Mononuclear cell (primary cell): Measurements from ENCODE around the gene STK38L. TPM values are rescaled to one million over a fixed set of nuclear protein-coding genes. Genes with fewer than 3 reads are reported as not detected.

ENCODE experiments used
- H3K27me3 ChIP-seq: 2 replicates; pipeline ENCODE4 v1.6.0; 2011; ENCODE audit warnings: low read length, control low read depth; ENCODE audit not compliant: insufficient read depth
- H3K4me1 ChIP-seq: 2 replicates; pipeline ENCODE4 v1.5.1; 2011; ENCODE audit warnings: mild to moderate bottlenecking, low read length, control low read depth; ENCODE audit not compliant: insufficient read depth
- H3K4me3 ChIP-seq: 2 replicates; pipeline ENCODE4 v1.5.1; 2011; ENCODE audit warnings: mild to moderate bottlenecking, low read length, moderate library complexity
- H3K9me3 ChIP-seq: 2 replicates; pipeline ENCODE4 v1.5.1; 2011; ENCODE audit warnings: low read depth, mild to moderate bottlenecking, control low read depth, low read length
- total RNA-seq: library from RNA; depleted of rRNA; stranded (reverse); fragments of >200 nt; gene quantifications from one replicate; pipeline ENCODE4 v1.2.3, GENCODE V29; 2012

The STK38L gene
- total RNA-seq, 1 donor = 23.9 TPM

- H3K4me3 ChIP-seq = no peak overlapping the region
- H3K27me3 ChIP-seq = no peaks in the 10 kb centered on the region
- H3K4me1 ChIP-seq = peaks cover 46% of the 10 kb centered on the region
- H3K9me3 ChIP-seq = no peaks in the 10 kb centered on the region
These were observed 2.7 kb downstream of the STK38L start for GRCh38 chr12:27246774-27247173.

GRCh38 chr12:27252934-27253333, 8.8 kb downstream of the STK38L start:
- no peaks in the 10 kb centered on the region for H3K9me3 ChIP-seq
- peaks cover 23% of the 10 kb centered on the region for H3K4me1 ChIP-seq
- H3K4me3 ChIP-seq = no peak overlapping the region
- no peaks in the 10 kb centered on the region for H3K27me3 ChIP-seq

GRCh38 chr12:27253347-27253746, 9.3 kb downstream of the STK38L start:
- no peak overlapping the region for H3K4me3 ChIP-seq
- no peaks in the 10 kb centered on the region for H3K27me3 ChIP-seq
- H3K9me3 ChIP-seq = no peaks in the 10 kb centered on the region
- peaks cover 23% of the 10 kb centered on the region for H3K4me1 ChIP-seq

- H3K9me3 ChIP-seq = no peaks in the 10 kb centered on the region
- H3K27me3 ChIP-seq = no peaks in the 10 kb centered on the region
- H3K4me1 ChIP-seq = peaks cover 24% of the 10 kb centered on the region
- H3K4me3 ChIP-seq = no peak overlapping the region
These were observed 11.7 kb downstream of the STK38L start for GRCh38 chr12:27255806-27256205.

- H3K4me1 ChIP-seq = peaks cover 27% of the 10 kb centered on the region
- H3K9me3 ChIP-seq = no peaks in the 10 kb centered on the region
- no peak overlapping the region for H3K4me3 ChIP-seq
- no peaks in the 10 kb centered on the region for H3K27me3 ChIP-seq
These were observed 13.2 kb downstream of the STK38L start for GRCh38 chr12:27257104-27257843.

- Histone ChIP-seq H3K27me3 (no peaks in the 10 kb centered on the region), H3K4me3 (no peak overlapping the region), H3K9me3 (no peaks in the 10 kb centered on the region), H3K4me1 (peaks cover 18% of the 10 kb centered on the region)
These were observed 16.7 kb downstream of the STK38L start for GRCh38 chr12:27260746-27261145.

- H3K9me3 ChIP-seq = no peaks in the 10 kb centered on the region
- H3K4me3 ChIP-seq = no peak overlapping the region
- H3K4me1 ChIP-seq = peaks cover 18% of the 10 kb centered on the region
- no peaks in the 10 kb centered on the region for H3K27me3 ChIP-seq
These were observed 17.8 kb downstream of the STK38L start for GRCh38 chr12:27261866-27262265.

GRCh38 chr12:27270148-27270547, 26.1 kb downstream of the STK38L start:
- Histone ChIP-seq H3K4me1 (no peaks in the 10 kb centered on the region), H3K4me3 (no peak overlapping the region), H3K9me3 (no peaks in the 10 kb centered on the region), H3K27me3 (no peaks in the 10 kb centered on the region)

GRCh38 chr12:27271206-27271605, 27.1 kb downstream of the STK38L start:
- no peaks in the 10 kb centered on the region for H3K9me3 ChIP-seq
- H3K27me3 ChIP-seq = no peaks in the 10 kb centered on the region
- H3K4me1 ChIP-seq = no peaks in the 10 kb centered on the region
- no peak overlapping the region for H3K4me3 ChIP-seq

GRCh38 chr12:27272373-27273028, 28.4 kb downstream of the STK38L start:
- Histone ChIP-seq H3K4me3 (no peak overlapping the region), H3K4me1 (no peaks in the 10 kb centered on the region), H3K9me3 (no peaks in the 10 kb centered on the region), H3K27me3 (no peaks in the 10 kb centered on the region)

- H3K9me3 ChIP-seq = no peaks in the 10 kb centered on the region
- H3K27me3 ChIP-seq = no peaks in the 10 kb centered on the region
- H3K4me3 ChIP-seq = no peak overlapping the region
- no peaks in the 10 kb centered on the region for H3K4me1 ChIP-seq
These were observed 29.0 kb downstream of the STK38L start for GRCh38 chr12:27273114-27273513.

GRCh38 chr12:27274706-27275105, 30.6 kb downstream of the STK38L start:
- H3K27me3 ChIP-seq = no peaks in the 10 kb centered on the region
- peaks cover 4% of the 10 kb centered on the region for H3K4me1 ChIP-seq
- no peak overlapping the region for H3K4me3 ChIP-seq
- no peaks in the 10 kb centered on the region for H3K9me3 ChIP-seq

GRCh38 chr12:27276275-27276674, 32.2 kb downstream of the STK38L start:
- Histone ChIP-seq H3K27me3 (no peaks in the 10 kb centered on the region), H3K4me3 (no peak overlapping the region), H3K9me3 (no peaks in the 10 kb centered on the region), H3K4me1 (peaks cover 9% of the 10 kb centered on the region)

- Histone ChIP-seq H3K4me1 (peaks cover 9% of the 10 kb centered on the region), H3K9me3 (no peaks in the 10 kb centered on the region), H3K27me3 (no peaks in the 10 kb centered on the region), H3K4me3 (no peak overlapping the region)
These were observed 33.8 kb downstream of the STK38L start for GRCh38 chr12:27277846-27278260.

- H3K4me1 ChIP-seq = peaks cover 9% of the 10 kb centered on the region
- no peaks in the 10 kb centered on the region for H3K9me3 ChIP-seq
- no peak overlapping the region for H3K4me3 ChIP-seq
- H3K27me3 ChIP-seq = no peaks in the 10 kb centered on the region
These were observed 35.7 kb downstream of the STK38L start for GRCh38 chr12:27279826-27280225.

- Histone ChIP-seq H3K9me3 (no peaks in the 10 kb centered on the region), H3K4me1 (peaks cover 9% of the 10 kb centered on the region), H3K4me3 (no peak overlapping the region), H3K27me3 (no peaks in the 10 kb centered on the region)
These were observed 36.3 kb downstream of the STK38L start for GRCh38 chr12:27280412-27280811.
